Transverse colon (tissue), 4 donors: ENCODE data around the gene EEF1AKMT4. TPM values are rescaled to one million over a fixed set of nuclear protein-coding genes. Genes with fewer than 3 reads are reported as not detected.
"Not testable (repeated sequence)": the region's sequence is repeated elsewhere in the genome, so short reads cannot be mapped to it uniquely, and the experiment has no call there.

ENCODE experiments used
- DNase-seq: peaks from one replicate; pipeline ENCODE4 v3.0.0-alpha.2; 2019
- H3K27ac ChIP-seq, 4 donors: fragments of 200-600 bp; sonication (generic); 2 replicates each; pipeline ENCODE4 v1.5.1; 2016 to 2018; ENCODE audit warnings: inconsistent platforms in 4 of 4
- H3K27me3 ChIP-seq: fragments of 200-600 bp; sonication (generic); 2 replicates; pipeline ENCODE4 v1.5.1; 2017; ENCODE audit warnings: inconsistent platforms
- H3K36me3 ChIP-seq, 4 donors: fragments of 200-600 bp; sonication (generic); 2 replicates each; pipeline ENCODE4 v1.5.1; 2017 to 2019; ENCODE audit warnings: inconsistent platforms in 4 of 4
- H3K4me1 ChIP-seq, 4 donors: fragments of 200-600 bp; sonication (generic); 2 replicates each; pipeline ENCODE4 v1.5.1; 2017 to 2020; ENCODE audit warnings: inconsistent platforms in 4 of 4
- H3K4me3 ChIP-seq, 4 donors: fragments of 200-600 bp; sonication (generic); 1 replicate in 1 of 4; 2 replicates in 3 of 4; pipeline versions ENCODE4 v1.5.1 to v1.6.1; 2017 to 2019; ENCODE audit warnings: inconsistent platforms in 4 of 4
- H3K9me3 ChIP-seq, 2 donors: fragments of 200-600 bp; sonication (generic); 2 replicates each; pipeline ENCODE4 v1.5.1; 2017 to 2019; ENCODE audit warnings: inconsistent platforms in 2 of 2
- EP300 ChIP-seq: sonication (generic); formaldehyde crosslinking; IDR thresholded peaks from one replicate; pipeline ENCODE4 v1.6.1; 2017; ENCODE audit warnings: antibody characterized with exemption, low read depth
- POLR2A ChIP-seq: fragments of 450-650 bp; IDR thresholded peaks from one replicate; pipeline ENCODE4 v1.6.1; 2016; ENCODE audit warnings: antibody characterized with exemption, mild to moderate bottlenecking, moderate library complexity
- POLR2AphosphoS5 ChIP-seq, 3 donors: sonication (generic); formaldehyde crosslinking; IDR thresholded peaks; one replicate each; pipeline ENCODE4 v1.6.1; 2016; ENCODE audit warnings: antibody characterized with exemption in 3 of 3
- WGBS, 2 donors: methylation state at CpG; one replicate each; pipeline ENCODE4 v1.1.5; 2018; ENCODE audit warnings: low coverage in 1 of 2; 5-methylcytosine and 5-hydroxymethylcytosine counted together
- in situ Hi-C, 4 donors: fragments of 200-750 bp; cut with MboI; loops; one replicate each; pipeline versions ENCODE4 v1.15.0 to v1.15.1; 2017; ENCODE audit warnings: low sequenced_read_pairs in 3 of 4, low pct_ligation_motif_present in 1 of 4, low pct_unique_long_range_greater_than_20kb in 1 of 4
- intact Hi-C: fragments of 100-400 bp; cut with DNase I; formaldehyde crosslinking; loops from one replicate; pipeline ENCODE4 v1.15.1; 2023; ENCODE audit warnings: low total_unique reads
- total RNA-seq, 4 donors: library from RNA; depleted of rRNA; stranded (reverse); fragments of >200 nt; gene quantifications; one replicate each; pipeline ENCODE4 v1.1.0, GENCODE V29; 2016
- TF ChIP-seq, protein P1 (sequence below), 5 experiments: fragments of 200-600 bp in 3 of 5; fragments of 450-650 bp in 2 of 5; sonication (generic) in 3 of 5; IDR thresholded peaks; 1 replicate in 2 of 5; 2 replicates in 3 of 5; pipeline ENCODE4 v1.5.1; 2016 to 2017; ENCODE audit warnings: antibody characterized with exemption in 5 of 5, inconsistent platforms in 3 of 5, mild to moderate bottlenecking in 2 of 5, moderate library complexity in 1 of 5

Gene EEF1AKMT4
- total RNA-seq, 4 donors from 2014 or later, result 4.0 to 7.3 (median 5.9) TPM; not detected in 1

DNA sequence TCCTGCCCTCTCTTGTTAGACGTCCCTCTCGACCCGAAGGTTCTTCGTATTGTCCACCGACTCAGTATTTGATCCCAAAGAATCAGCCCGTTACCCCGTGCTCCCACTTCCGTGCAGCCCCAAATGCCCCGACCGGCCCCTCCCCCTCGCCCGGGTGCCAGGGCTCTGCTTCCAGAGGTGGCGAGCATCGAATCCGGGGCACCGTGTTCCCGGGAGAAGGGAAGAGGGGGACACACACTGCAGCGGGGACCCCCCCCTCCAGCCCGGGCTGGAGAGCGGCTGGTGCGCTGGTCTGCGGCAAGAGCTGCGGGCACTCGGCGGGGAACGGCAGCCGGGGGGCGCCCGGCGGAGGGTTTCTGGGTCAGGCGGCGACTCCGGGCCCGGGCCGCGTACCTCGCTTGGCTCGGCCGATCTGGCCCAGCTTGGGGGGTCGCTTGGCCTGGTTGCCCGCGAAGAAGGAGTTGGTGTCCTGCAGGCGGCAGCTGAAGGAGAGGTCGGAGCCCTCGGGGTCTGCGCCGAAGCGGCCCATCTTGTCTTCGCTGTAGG is 11.3 kb downstream of the EEF1AKMT4 start:
- no peak for DNase-seq
- TF ChIP-seq EP300 (no peak), POLR2A (no peak), POLR2AphosphoS5 (IDR thresholded peaks at IDR 0.05) (no peak)
- TF ChIP-seq, protein P1, sequence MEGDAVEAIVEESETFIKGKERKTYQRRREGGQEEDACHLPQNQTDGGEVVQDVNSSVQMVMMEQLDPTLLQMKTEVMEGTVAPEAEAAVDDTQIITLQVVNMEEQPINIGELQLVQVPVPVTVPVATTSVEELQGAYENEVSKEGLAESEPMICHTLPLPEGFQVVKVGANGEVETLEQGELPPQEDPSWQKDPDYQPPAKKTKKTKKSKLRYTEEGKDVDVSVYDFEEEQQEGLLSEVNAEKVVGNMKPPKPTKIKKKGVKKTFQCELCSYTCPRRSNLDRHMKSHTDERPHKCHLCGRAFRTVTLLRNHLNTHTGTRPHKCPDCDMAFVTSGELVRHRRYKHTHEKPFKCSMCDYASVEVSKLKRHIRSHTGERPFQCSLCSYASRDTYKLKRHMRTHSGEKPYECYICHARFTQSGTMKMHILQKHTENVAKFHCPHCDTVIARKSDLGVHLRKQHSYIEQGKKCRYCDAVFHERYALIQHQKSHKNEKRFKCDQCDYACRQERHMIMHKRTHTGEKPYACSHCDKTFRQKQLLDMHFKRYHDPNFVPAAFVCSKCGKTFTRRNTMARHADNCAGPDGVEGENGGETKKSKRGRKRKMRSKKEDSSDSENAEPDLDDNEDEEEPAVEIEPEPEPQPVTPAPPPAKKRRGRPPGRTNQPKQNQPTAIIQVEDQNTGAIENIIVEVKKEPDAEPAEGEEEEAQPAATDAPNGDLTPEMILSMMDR (IDR thresholded peaks at IDR 0.05), result no peak
- peaks cover 76% of the 10 kb centered on the region for H3K27me3 ChIP-seq
- H3K27ac ChIP-seq, result no peak overlapping the region
- no peaks in the 10 kb centered on the region for H3K36me3 ChIP-seq
- in situ Hi-C loops (loop anchor here in 1 of 4 donors (25.0 kb wide), 1 partner anchor 373 kb away; the partner anchor contains the start of gene PARL), intact Hi-C loops (no loop called here)
- H3K4me3 ChIP-seq, result peak overlapping the region in 3 of 4 donors; percentile 22 to 56 (median 37)
- peaks cover 9 to 30% (median 28%) of the 10 kb centered on the region in 4 donors for H3K4me1 ChIP-seq
- WGBS, 2 donors, result 0 to 3% methylated on average over 3 to 42 of the region's 49 CpGs
- no peaks in the 10 kb centered on the region for H3K9me3 ChIP-seq

DNA sequence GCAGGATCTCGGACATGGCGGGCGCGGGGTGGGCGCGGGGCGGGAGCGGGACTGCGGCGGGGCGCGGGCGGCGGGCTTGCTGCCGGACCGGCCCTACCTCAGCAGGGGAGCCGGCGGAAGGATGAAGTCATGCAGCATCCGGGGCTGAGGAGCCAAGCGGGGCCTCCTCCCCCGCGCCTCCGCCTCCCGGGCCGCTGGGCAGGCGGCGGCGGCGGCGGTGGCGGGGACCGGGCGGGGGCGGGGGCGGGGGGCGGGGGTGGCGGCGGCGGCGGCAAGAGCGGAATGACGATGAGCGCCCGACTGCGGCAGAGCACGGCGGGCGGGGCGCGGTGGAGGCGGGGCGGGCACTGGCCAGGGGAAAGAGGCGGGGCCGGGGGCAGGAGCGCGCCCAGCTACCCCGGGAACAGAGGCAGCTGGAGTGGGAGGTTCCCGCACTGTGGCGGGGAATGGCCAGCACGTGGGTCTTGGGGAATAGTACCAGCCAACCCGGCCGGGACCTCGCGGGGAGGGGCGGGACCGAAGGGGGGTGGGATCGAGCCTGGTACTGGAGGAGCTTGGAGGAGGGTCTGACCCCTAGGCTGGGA is 11.9 kb downstream of the EEF1AKMT4 start, which contains the start of gene CAMK2N2:
CAMK2N2 (minus strand) TSS at position 284 of the 584 bp plus-strand sequence; CDS start at position 16, 268 bp downstream.
- no peak for TF ChIP-seq POLR2A
- no peak for TF ChIP-seq POLR2AphosphoS5 (IDR thresholded peaks at IDR 0.05)
- TF ChIP-seq, protein P1 (IDR thresholded peaks at IDR 0.05), result no peak
- no peak for TF ChIP-seq EP300
- intact Hi-C loops, result no loop called here
- H3K4me1 ChIP-seq, result peaks cover 9 to 30% (median 28%) of the 10 kb centered on the region in 4 donors
- 2% methylated on average over 8 of the region's 67 CpGs; no CpG with 5 or more reads in 1 of the 2 donors for WGBS, 2 donors
- peak within 1 kb of the TSS; percentile 15 to 56 (median 30) for H3K4me3 ChIP-seq
- no peak within 1 kb of the TSS for H3K27ac ChIP-seq
- peaks cover 80% of the 10 kb centered on the region for H3K27me3 ChIP-seq
- in situ Hi-C loops, result loop anchor here in 1 of 4 donors (25.0 kb wide), 1 partner anchor 374 kb away; the partner anchor contains the start of gene PARL
- no peaks in the 10 kb centered on the region for H3K9me3 ChIP-seq
- DNase-seq, result peak; percentile 50
- H3K36me3 ChIP-seq, result no peaks in the 10 kb centered on the region

DNA sequence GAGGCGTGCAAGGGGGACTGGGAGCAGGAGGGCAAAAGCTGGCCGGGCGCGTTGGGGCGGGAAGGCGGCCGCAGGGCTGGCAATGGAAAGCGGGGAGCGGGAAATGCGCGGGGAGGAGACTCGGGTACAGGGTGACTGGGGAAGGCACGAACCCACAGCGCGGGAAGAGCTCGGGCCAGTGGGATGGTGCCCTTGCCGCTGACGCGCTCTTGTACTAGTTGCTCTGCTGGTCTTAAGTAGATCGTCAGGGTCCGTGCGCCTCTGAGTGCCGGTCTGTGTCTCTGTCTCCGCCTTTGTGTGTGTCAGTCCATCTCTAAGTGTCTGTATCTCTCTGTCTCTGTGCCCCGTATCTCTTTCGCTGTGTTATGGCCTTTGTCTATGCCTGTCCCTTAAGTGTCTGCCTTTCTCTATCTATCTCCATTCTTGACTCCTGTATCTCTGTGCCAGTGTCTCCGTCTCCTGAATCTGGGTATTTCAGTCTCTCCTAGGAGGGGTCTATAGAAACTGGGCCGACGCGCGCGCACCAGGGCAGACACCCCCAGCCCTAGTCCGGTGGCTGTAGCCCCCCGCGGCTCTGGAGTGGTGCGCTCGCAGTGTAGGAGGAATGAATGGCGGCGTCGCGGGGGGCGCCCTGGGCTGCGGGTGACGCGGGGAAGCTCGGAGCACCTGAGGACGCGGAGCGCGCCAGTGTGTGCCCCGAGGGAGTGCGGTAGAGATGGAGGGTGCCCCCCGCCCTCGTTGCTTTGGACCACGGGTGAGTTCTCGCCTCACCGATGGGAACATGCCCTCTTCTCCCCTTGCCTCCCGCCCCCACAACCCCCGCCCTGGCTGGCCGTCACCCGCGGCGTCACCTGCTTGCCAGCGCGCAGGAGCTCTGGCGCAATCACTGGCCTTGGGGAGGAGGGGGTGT is 12.6 kb downstream of the EEF1AKMT4 start:
- Histone ChIP-seq H3K36me3 (no peaks in the 10 kb centered on the region), H3K27ac (no peak overlapping the region), H3K9me3 (no peaks in the 10 kb centered on the region), H3K4me3 (peak overlapping the region; percentile 15 to 56 (median 30)), H3K27me3 (peaks cover 81% of the 10 kb centered on the region), H3K4me1 (peaks cover 9 to 30% (median 28%) of the 10 kb centered on the region in 4 donors)
- in situ Hi-C loops, result loop anchor here in 1 of 4 donors (25.0 kb wide), 1 partner anchor 375 kb away; the partner anchor contains the start of gene PARL
- intact Hi-C loops, result no loop called here
- no peak for DNase-seq
- TF ChIP-seq EP300 (no peak), POLR2AphosphoS5 (IDR thresholded peaks at IDR 0.05) (no peak), POLR2A (no peak)
- TF ChIP-seq, protein P1 (IDR thresholded peaks at IDR 0.05), result no peak
- 3 to 4% methylated on average over 11 to 57 of the region's 66 CpGs for WGBS, 2 donors

GRCh38 chr3:184262764-184263179 is 13.3 kb downstream of the EEF1AKMT4 start:
- TF ChIP-seq EP300 (no peak), POLR2A (no peak), POLR2AphosphoS5 (IDR thresholded peaks at IDR 0.05) (no peak)
- TF ChIP-seq, protein P1 (IDR thresholded peaks at IDR 0.05), result no peak
- H3K9me3 ChIP-seq, result no peaks in the 10 kb centered on the region
- 20% methylated on average over 15 of the region's 15 CpGs; no CpG with 5 or more reads in 1 of the 2 donors for WGBS, 2 donors
- peaks cover 88% of the 10 kb centered on the region for H3K27me3 ChIP-seq
- in situ Hi-C loops (loop anchor here in 1 of 4 donors (25.0 kb wide), 1 partner anchor 375 kb away; the partner anchor contains the start of gene PARL), intact Hi-C loops (no loop called here)
- H3K36me3 ChIP-seq, result no peaks in the 10 kb centered on the region
- DNase-seq, result no peak
- no peak overlapping the region for H3K27ac ChIP-seq
- H3K4me1 ChIP-seq, result peaks cover 9 to 30% (median 28%) of the 10 kb centered on the region in 4 donors
- no peak overlapping the region for H3K4me3 ChIP-seq

GRCh38 chr3:184267249-184267648 is 17.8 kb downstream of the EEF1AKMT4 start:
- WGBS, 2 donors, result 81% methylated on average over 1 of the region's 1 CpG; no CpG with 5 or more reads in 1 of the 2 donors
- H3K4me3 ChIP-seq, DNase-seq, H3K27ac ChIP-seq, H3K36me3 ChIP-seq, intact Hi-C loops, H3K4me1 ChIP-seq, H3K9me3 ChIP-seq: not testable (repeated sequence)
- in situ Hi-C loops, result loop anchor here in 1 of 4 donors (25.0 kb wide), 1 partner anchor 380 kb away; the partner anchor contains the start of gene PARL
- peaks cover 72% of the 10 kb centered on the region for H3K27me3 ChIP-seq
